GM19193 (cell line): ENCODE results near the gene HOXC12.

Experiments
- POLR2A ChIP-seq: IDR thresholded peaks from 4 replicates; pipeline ENCODE4 v1.6.1; 2011; ENCODE audit not compliant: insufficient read depth, insufficient read length; ENCODE audit errors: extremely low read depth

Gene HOXC12

GRCh38 chr12:53949631-53950436 is 4.9 kb upstream of the HOXC12 start:
- TF ChIP-seq POLR2A, result no peak

GRCh38 chr12:53950437-53950773 is 4.3 kb upstream of the HOXC12 start:
- TF ChIP-seq POLR2A, result no peak

GRCh38 chr12:53950789-53951576 is 3.7 kb upstream of the HOXC12 start:
- TF ChIP-seq POLR2A, result no peak

- no peak for TF ChIP-seq POLR2A
Observed at GRCh38 chr12:53951577-53952334, 2.9 kb upstream of the HOXC12 start.

- no peak for TF ChIP-seq POLR2A
Observed at GRCh38 chr12:53952335-53952694, 2.4 kb upstream of the HOXC12 start.

- TF ChIP-seq POLR2A, result no peak
Observed at GRCh38 chr12:53952871-53953734, 1.6 kb upstream of the HOXC12 start.

GRCh38 chr12:53953831-53954693 is 641 bp upstream of the HOXC12 start:
- TF ChIP-seq POLR2A, result no peak

GRCh38 chr12:53955036-53955775 is 503 bp downstream of the HOXC12 start:
- no peak for TF ChIP-seq POLR2A

GRCh38 chr12:53955776-53956250 is 1.1 kb downstream of the HOXC12 start:
- TF ChIP-seq POLR2A, result no peak

- TF ChIP-seq POLR2A, result no peak
Observed at GRCh38 chr12:53956251-53956887, 1.7 kb downstream of the HOXC12 start.

GRCh38 chr12:53956914-53957536 is 2.3 kb downstream of the HOXC12 start:
- TF ChIP-seq POLR2A, result no peak

- TF ChIP-seq POLR2A, result no peak
Observed at GRCh38 chr12:53958128-53958527, 3.4 kb downstream of the HOXC12 start.
